Testis (tissue), 3 donors: ENCODE data around the gene SLC9C2. TPM values are rescaled to one million over a fixed set of nuclear protein-coding genes. Genes with fewer than 3 reads are reported as not detected.
"Not testable (repeated sequence)": the region's sequence is repeated elsewhere in the genome, so short reads cannot be mapped to it uniquely, and the experiment has no call there.

ENCODE experiments used
- DNase-seq: peaks from one replicate; pipeline ENCODE4 v3.0.0-alpha.2; 2019
- H3K27ac ChIP-seq, 2 donors: fragments of 200-600 bp; sonication (generic); one replicate each; pipeline ENCODE4 v1.5.1; 2019
- H3K27me3 ChIP-seq: fragments of 200-600 bp; sonication (generic); one replicate; pipeline ENCODE4 v1.5.1; 2019
- H3K36me3 ChIP-seq: fragments of 200-600 bp; sonication (generic); one replicate; pipeline ENCODE4 v1.5.1; 2017; ENCODE audit warnings: low read depth; ENCODE audit errors: missing control alignments
- H3K4me1 ChIP-seq: fragments of 200-600 bp; sonication (generic); one replicate; pipeline ENCODE4 v1.5.1; 2019
- H3K4me3 ChIP-seq, 2 donors: fragments of 200-600 bp; sonication (generic); one replicate each; pipeline ENCODE4 v1.5.1; 2017 to 2019
- H3K9me3 ChIP-seq: fragments of 200-600 bp; sonication (generic); one replicate; pipeline ENCODE4 v1.5.1; 2017
- CTCF ChIP-seq, 3 experiments: fragments of 450-650 bp in 2 of 3; fragments of 200-600 bp in 1 of 3; sonication (generic) in 1 of 3; IDR thresholded peaks; one replicate each; pipeline ENCODE4 v1.5.1; 2016 to 2019; ENCODE audit warnings: antibody characterized with exemption in 3 of 3, mild to moderate bottlenecking in 2 of 3, moderate library complexity in 1 of 3
- POLR2A ChIP-seq: fragments of 450-650 bp; IDR thresholded peaks from one replicate; pipeline ENCODE4 v1.6.1; 2017; ENCODE audit warnings: antibody characterized with exemption, mild to moderate bottlenecking, moderate library complexity
- WGBS, 2 donors: methylation state at CpG; one replicate each; pipeline ENCODE4 v1.1.5; 2018; 5-methylcytosine and 5-hydroxymethylcytosine counted together
- intact Hi-C: fragments of 100-400 bp; cut with DNase I; formaldehyde crosslinking; loops from one replicate; pipeline ENCODE4 v1.15.1; 2023; ENCODE audit warnings: low total_unique reads
- polyA plus RNA-seq: library from polyadenylated mRNA; stranded (reverse); fragments of 350-450 nt; fragmentation: Illumina TruSeq; extraction: RNeasy Lipid Tissue Mini Kit (QIAGEN cat#74804); gene quantifications from one replicate; pipeline ENCODE4 v1.2.3, GENCODE V29; 2014; ENCODE audit warnings: low read depth, low replicate concordance; ENCODE audit not compliant: insufficient read depth
- total RNA-seq, 2 donors: library from RNA; depleted of rRNA; stranded (reverse); fragments of >200 nt; gene quantifications; one replicate each; pipeline ENCODE4 v1.2.3, GENCODE V29; 2016

Gene SLC9C2
- total and polyA plus RNA-seq, 3 donors from 2014 or later = 15.8 to 17.1 (median 15.9) TPM

DNA sequence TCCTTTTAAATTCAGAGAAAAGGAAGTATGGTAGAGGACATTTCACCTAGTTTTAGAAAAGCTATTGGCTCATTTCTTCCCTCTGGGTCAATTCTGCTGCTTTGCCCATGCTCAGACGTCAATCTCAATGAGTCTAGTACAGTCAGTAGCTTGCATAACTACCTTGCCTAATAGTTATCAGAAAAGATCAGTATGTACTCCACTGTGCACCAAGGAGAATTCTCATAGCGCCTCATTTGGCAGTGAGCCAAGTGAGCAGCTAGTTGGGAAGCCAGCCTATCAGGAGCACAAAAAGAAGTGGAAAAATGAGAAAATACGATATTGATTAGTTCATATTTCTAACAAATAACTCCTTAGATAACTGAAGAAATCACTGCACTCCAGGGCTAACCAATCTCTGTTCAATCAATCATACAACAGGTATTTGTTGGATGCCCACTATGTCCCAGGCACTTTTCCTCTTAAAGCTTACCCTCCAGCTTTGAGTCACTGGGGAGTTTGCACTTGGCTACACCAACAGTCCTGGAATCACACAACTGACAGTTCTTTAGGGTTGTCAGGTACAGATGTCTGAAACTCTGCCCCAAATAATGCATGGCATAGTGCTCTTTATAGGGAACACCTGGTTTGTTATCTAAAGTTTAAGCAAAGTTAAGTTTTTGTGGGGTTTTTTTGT is 75.6 kb downstream of the SLC9C2 start:
- Histone ChIP-seq H3K4me1 (peaks cover 8% of the 10 kb centered on the region), H3K27me3 (no peaks in the 10 kb centered on the region), H3K36me3 (no peaks in the 10 kb centered on the region), H3K9me3 (no peaks in the 10 kb centered on the region), H3K4me3 (no peak overlapping the region), H3K27ac (no peak overlapping the region)
- DNase-seq = peak; percentile 38
- intact Hi-C loops = no loop called here
- no peak for TF ChIP-seq CTCF (IDR thresholded peaks at IDR 0.05)
- no peak for TF ChIP-seq POLR2A
- 29 to 58% methylated on average over 3 of the region's 3 CpGs for WGBS, 2 donors

GRCh38 chr1:173525926-173526325 is 76.9 kb downstream of the SLC9C2 start:
- H3K9me3 ChIP-seq = no peaks in the 10 kb centered on the region
- no peak overlapping the region for H3K4me3 ChIP-seq
- H3K27me3 ChIP-seq = no peaks in the 10 kb centered on the region
- H3K27ac ChIP-seq = no peak overlapping the region
- WGBS, 2 donors = 25 to 31% methylated on average over 1 of the region's 1 CpG
- peaks cover 8% of the 10 kb centered on the region for H3K4me1 ChIP-seq
- TF ChIP-seq CTCF (IDR thresholded peaks at IDR 0.05) = no peak
- no peak for TF ChIP-seq POLR2A
- H3K36me3 ChIP-seq = no peaks in the 10 kb centered on the region
- intact Hi-C loops = no loop called here
- no peak for DNase-seq

DNA sequence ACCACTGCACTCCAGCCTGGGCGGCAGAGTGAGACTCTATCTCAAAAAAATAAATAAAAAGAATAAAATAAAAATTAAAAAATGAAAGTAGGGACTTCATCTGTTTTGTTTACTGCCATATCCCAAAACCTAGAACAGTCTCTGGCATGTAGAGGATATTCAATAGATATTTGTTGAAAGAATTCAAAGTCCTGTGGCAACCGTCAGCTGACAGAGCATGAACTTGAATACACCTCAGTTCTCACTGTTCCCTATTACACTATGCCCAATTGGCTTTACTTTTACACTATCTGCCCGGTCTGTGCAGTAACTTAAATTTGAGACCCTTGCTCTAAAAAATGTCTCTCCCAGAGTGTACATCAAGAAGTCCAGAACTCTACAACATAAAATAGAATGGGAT is 79.5 kb downstream of the SLC9C2 start:
- no peak overlapping the region for H3K4me3 ChIP-seq
- no peaks in the 10 kb centered on the region for H3K36me3 ChIP-seq
- no peak for DNase-seq
- H3K9me3 ChIP-seq = no peaks in the 10 kb centered on the region
- no peak overlapping the region for H3K27ac ChIP-seq
- TF ChIP-seq POLR2A = no peak
- no peak for TF ChIP-seq CTCF (IDR thresholded peaks at IDR 0.05)
- H3K4me1 ChIP-seq = peaks cover 8% of the 10 kb centered on the region
- 94 to 96% methylated on average over 3 of the region's 3 CpGs for WGBS, 2 donors
- no peaks in the 10 kb centered on the region for H3K27me3 ChIP-seq
- intact Hi-C loops = no loop called here

DNA sequence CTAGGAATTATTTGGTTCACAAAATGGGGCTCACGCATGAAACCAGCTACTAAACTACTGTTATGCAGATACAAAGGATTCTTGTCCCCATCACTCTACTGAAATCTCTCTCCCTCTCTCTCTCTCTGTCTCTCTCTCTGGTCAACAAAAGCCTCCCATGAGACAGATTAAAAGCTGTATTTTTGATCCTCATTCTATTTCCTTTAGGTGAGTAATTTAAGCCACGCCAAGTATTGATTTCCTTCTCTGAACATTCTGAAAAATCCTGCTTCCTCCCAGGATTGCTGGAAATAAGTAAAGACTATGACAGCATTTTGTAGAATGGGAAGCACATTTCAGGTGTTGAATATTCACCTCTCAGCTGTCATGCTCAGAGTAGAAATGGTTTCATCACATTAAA is 82.1 kb downstream of the SLC9C2 start:
- intact Hi-C loops = no loop called here
- H3K4me3 ChIP-seq = no peak overlapping the region
- no peak for TF ChIP-seq CTCF (IDR thresholded peaks at IDR 0.05)
- no peak for TF ChIP-seq POLR2A
- 92 to 96% methylated on average over 2 of the region's 2 CpGs for WGBS, 2 donors
- H3K4me1 ChIP-seq = no peaks in the 10 kb centered on the region
- no peak for DNase-seq
- no peaks in the 10 kb centered on the region for H3K36me3 ChIP-seq
- H3K27ac ChIP-seq = no peak overlapping the region
- no peaks in the 10 kb centered on the region for H3K27me3 ChIP-seq
- no peaks in the 10 kb centered on the region for H3K9me3 ChIP-seq

DNA sequence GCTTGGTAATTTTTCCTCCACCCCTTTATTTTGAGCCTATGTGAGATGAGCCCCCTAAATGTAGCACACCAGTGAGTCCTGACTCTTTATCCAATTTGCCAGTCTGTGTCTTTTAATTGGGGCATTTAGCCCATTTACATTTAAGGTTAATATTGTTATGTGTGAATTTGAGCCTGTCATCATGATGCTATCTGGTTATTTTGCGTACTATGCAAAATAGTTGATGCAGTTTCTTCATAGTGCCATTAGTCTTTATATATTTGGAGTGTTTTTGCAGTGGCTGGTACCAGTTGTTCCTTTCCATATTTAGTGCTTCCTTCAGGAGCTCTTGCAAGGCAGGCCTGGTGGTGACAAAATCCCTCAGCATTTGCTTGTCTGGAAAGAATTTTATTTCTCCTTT is 88.4 kb downstream of the SLC9C2 start:
- H3K36me3 ChIP-seq, H3K9me3 ChIP-seq, DNase-seq, H3K4me3 ChIP-seq, H3K27ac ChIP-seq, H3K4me1 ChIP-seq, H3K27me3 ChIP-seq, intact Hi-C loops: not testable (repeated sequence)
- WGBS, 2 donors = 97 to 100% methylated on average over 1 of the region's 1 CpG
